KOPT-K1 (cell line): Measurements from ENCODE around the gene SLC39A11.
"Not testable (repeated sequence)": the region's sequence is repeated elsewhere in the genome, so short reads cannot be mapped to it uniquely, and the experiment has no call there.

Experiments
- H3K27ac ChIP-seq: fragments of 200-600 bp; sonication (generic); 2 replicates; pipeline ENCODE4 v1.5.1; 2016; ENCODE audit warnings: antibody characterized with exemption, mild to moderate bottlenecking, low read depth, low read length; ENCODE audit not compliant: poor library complexity, severe bottlenecking
- H3K36me3 ChIP-seq: fragments of 200-600 bp; sonication (generic); 2 replicates; pipeline ENCODE4 v1.5.1; 2017; ENCODE audit warnings: antibody characterized with exemption, mild to moderate bottlenecking, low read length, moderate library complexity; ENCODE audit not compliant: insufficient read depth
- H3K9me3 ChIP-seq: fragments of 200-600 bp; sonication (generic); 2 replicates; pipeline ENCODE4 v1.5.1; 2017; ENCODE audit warnings: antibody characterized with exemption, low read length, mild to moderate bottlenecking; ENCODE audit not compliant: insufficient read depth, poor library complexity, severe bottlenecking

SLC39A11 gene

GRCh38 chr17:73069841-73070240 lies 22.6 kb downstream of the SLC39A11 start:
- H3K36me3 ChIP-seq: peaks cover 29% of the 10 kb centered on the region; the same call in 1 of the 2 replicates
- H3K27ac ChIP-seq: no peak overlapping the region
- H3K9me3 ChIP-seq: peaks cover 4% of the 10 kb centered on the region

- Histone ChIP-seq H3K36me3 (peaks cover 29% of the 10 kb centered on the region; the same call in 1 of the 2 replicates), H3K27ac (no peak overlapping the region), H3K9me3 (peaks cover 4% of the 10 kb centered on the region)
These were observed 23.2 kb downstream of the SLC39A11 start for GRCh38 chr17:73069164-73069770.

GRCh38 chr17:73068322-73069153 lies 23.9 kb downstream of the SLC39A11 start:
- peak overlapping the region; percentile 16 for H3K27ac ChIP-seq
- peaks cover 4% of the 10 kb centered on the region for H3K9me3 ChIP-seq
- H3K36me3 ChIP-seq: peaks cover 28% of the 10 kb centered on the region; the same call in 1 of the 2 replicates

- H3K27ac ChIP-seq, H3K9me3 ChIP-seq: not testable (repeated sequence)
- peaks cover 23% of the 10 kb centered on the region; the same call in 1 of the 2 replicates for H3K36me3 ChIP-seq
These were observed 24.8 kb downstream of the SLC39A11 start for GRCh38 chr17:73067699-73068098.

GRCh38 chr17:73067075-73067474 lies 25.4 kb downstream of the SLC39A11 start:
- H3K36me3 ChIP-seq: peaks cover 23% of the 10 kb centered on the region; the same call in 1 of the 2 replicates
- H3K27ac ChIP-seq: no peak overlapping the region
- H3K9me3 ChIP-seq: peaks cover 4% of the 10 kb centered on the region

- Histone ChIP-seq H3K36me3 (peaks cover 20% of the 10 kb centered on the region; the same call in 1 of the 2 replicates), H3K27ac (no peak overlapping the region), H3K9me3 (peaks cover 4% of the 10 kb centered on the region)
These were observed 26.2 kb downstream of the SLC39A11 start for GRCh38 chr17:73066148-73066884.

GRCh38 chr17:73065376-73065775 lies 27.1 kb downstream of the SLC39A11 start:
- Histone ChIP-seq H3K27ac (no peak overlapping the region), H3K9me3 (no peaks in the 10 kb centered on the region), H3K36me3 (0 out of 2 replicates have a peak, but pooled peaks cover 11% of the 10 kb centered on the region)

GRCh38 chr17:73064084-73064938 lies 28.2 kb downstream of the SLC39A11 start:
- H3K36me3 ChIP-seq: 0 out of 2 replicates have a peak, but pooled peaks cover 11% of the 10 kb centered on the region
- no peaks in the 10 kb centered on the region for H3K9me3 ChIP-seq
- peak overlapping the region; percentile 21 for H3K27ac ChIP-seq

GRCh38 chr17:73062726-73063125 lies 29.8 kb downstream of the SLC39A11 start:
- no peak overlapping the region for H3K27ac ChIP-seq
- H3K36me3 ChIP-seq: 0 out of 2 replicates have a peak, but pooled peaks cover 9% of the 10 kb centered on the region
- no peaks in the 10 kb centered on the region for H3K9me3 ChIP-seq

GRCh38 chr17:73061161-73061560 lies 31.3 kb downstream of the SLC39A11 start:
- Histone ChIP-seq H3K36me3 (no peaks in the 10 kb centered on the region), H3K9me3 (no peaks in the 10 kb centered on the region), H3K27ac (no peak overlapping the region)

- Histone ChIP-seq H3K9me3 (no peaks in the 10 kb centered on the region), H3K27ac (no peak overlapping the region), H3K36me3 (no peaks in the 10 kb centered on the region)
These were observed 31.8 kb downstream of the SLC39A11 start for GRCh38 chr17:73060721-73061120.

- H3K9me3 ChIP-seq, H3K36me3 ChIP-seq, H3K27ac ChIP-seq: not testable (repeated sequence)
These were observed 32.8 kb downstream of the SLC39A11 start for GRCh38 chr17:73059713-73060112.

GRCh38 chr17:73058022-73058421 lies 34.5 kb downstream of the SLC39A11 start:
- Histone ChIP-seq H3K27ac (no peak overlapping the region), H3K9me3 (no peaks in the 10 kb centered on the region), H3K36me3 (no peaks in the 10 kb centered on the region)

GRCh38 chr17:73057196-73057595 lies 35.3 kb downstream of the SLC39A11 start:
- Histone ChIP-seq H3K9me3 (no peaks in the 10 kb centered on the region), H3K36me3 (no peaks in the 10 kb centered on the region), H3K27ac (no peak overlapping the region)
